ENCODE results near the gene CCDC112. TPM values are rescaled to one million over a fixed set of nuclear protein-coding genes. Genes with fewer than 3 reads are reported as not detected.

CCDC112 gene
- total RNA-seq, 2 experiments from 2014 or later, result 1.5 to 2.4 TPM

DNA sequence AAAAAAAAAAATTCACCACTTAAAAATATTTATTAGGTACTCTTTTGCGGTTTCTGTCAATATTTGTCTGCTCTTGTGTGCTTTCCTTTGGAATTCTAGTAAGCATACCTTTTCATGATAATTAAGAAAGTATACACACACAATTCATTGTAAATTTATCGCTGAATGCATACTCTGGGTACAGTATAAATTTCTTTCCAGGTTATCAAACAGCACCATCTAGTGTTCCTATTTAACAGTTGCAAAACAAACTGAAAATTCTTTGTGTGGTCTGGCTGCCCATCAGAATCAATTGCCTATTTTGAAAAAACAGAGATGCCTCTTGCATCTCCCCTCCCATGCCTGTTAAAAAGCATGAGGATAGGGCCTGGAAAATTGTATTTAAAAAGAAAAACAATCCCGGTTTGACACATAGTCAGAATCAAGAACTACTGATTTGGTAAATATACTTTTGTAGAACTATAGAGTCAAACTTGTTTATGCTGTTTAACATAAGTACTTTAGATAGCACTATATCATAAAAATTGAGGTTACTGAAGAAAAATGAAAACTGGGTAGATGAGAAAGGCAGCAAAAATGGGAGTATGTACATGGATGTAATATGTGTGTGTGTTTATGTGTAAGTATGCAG, 50.0 kb downstream of the CCDC112 start:
- ATAC-seq, result peak; percentile 62

DNA sequence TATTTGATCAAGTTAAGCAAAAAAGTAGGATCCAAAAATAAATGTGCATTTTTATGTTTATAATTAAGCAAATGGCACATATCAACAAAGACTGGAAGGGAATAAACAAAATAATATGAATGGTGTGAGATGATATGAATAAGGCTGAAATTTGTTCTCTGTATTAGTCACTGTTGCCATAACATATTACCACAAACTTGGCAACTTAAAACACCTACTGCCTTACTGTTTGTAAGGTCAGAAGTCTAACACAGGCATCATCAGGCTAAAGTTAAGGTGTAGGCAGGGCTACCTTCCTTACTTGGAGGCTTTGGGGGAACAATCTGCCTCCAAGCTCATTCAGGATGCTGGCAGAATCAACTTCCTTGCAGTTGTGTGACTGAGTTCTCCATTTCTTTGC, 53.0 kb downstream of the CCDC112 start:
- peak; percentile 65 for ATAC-seq
- POLR2A ChIA-PET, result interaction anchor here (1.2 kb wide), 1 partner anchor 174 kb away, joined by 3 read pairs; no protein-coding TSS in a partner anchor

More for the DNA sequence above, 50.0 kb downstream of the CCDC112 start:
- no peaks in the 10 kb centered on the region for H3K9me3 Mint-ChIP-seq
- TF ChIP-seq, protein P1, sequence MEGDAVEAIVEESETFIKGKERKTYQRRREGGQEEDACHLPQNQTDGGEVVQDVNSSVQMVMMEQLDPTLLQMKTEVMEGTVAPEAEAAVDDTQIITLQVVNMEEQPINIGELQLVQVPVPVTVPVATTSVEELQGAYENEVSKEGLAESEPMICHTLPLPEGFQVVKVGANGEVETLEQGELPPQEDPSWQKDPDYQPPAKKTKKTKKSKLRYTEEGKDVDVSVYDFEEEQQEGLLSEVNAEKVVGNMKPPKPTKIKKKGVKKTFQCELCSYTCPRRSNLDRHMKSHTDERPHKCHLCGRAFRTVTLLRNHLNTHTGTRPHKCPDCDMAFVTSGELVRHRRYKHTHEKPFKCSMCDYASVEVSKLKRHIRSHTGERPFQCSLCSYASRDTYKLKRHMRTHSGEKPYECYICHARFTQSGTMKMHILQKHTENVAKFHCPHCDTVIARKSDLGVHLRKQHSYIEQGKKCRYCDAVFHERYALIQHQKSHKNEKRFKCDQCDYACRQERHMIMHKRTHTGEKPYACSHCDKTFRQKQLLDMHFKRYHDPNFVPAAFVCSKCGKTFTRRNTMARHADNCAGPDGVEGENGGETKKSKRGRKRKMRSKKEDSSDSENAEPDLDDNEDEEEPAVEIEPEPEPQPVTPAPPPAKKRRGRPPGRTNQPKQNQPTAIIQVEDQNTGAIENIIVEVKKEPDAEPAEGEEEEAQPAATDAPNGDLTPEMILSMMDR (IDR thresholded peaks at IDR 0.05), result peak; percentile 82
- no peak overlapping the region for H3K4me3 Mint-ChIP-seq
- H3K27ac Mint-ChIP-seq, result no peak overlapping the region
- H3K4me1 Mint-ChIP-seq (ENCODE audit: low read depth), result peaks cover 20% of the 10 kb centered on the region
- ChIA-PET POLR2A (no interaction called here), CTCF (interaction anchor here (0.8 to 7.6 kb wide), 4 partner anchors 18 to 150 kb away, joined by 3 to 79 read pairs (median 3); no protein-coding TSS in a partner anchor)
- DNase-seq, result no peak
- intact Hi-C loops (cut with micrococcal nuclease), result loop anchor here (1.0 to 5.0 kb wide), 2 partner anchors 74 to 148 kb away; no protein-coding TSS in a partner anchor
- H3K27me3 Mint-ChIP-seq, result no peaks in the 10 kb centered on the region
- peaks cover 8% of the 10 kb centered on the region for H3K36me3 Mint-ChIP-seq (ENCODE audit: low read depth)

DNA sequence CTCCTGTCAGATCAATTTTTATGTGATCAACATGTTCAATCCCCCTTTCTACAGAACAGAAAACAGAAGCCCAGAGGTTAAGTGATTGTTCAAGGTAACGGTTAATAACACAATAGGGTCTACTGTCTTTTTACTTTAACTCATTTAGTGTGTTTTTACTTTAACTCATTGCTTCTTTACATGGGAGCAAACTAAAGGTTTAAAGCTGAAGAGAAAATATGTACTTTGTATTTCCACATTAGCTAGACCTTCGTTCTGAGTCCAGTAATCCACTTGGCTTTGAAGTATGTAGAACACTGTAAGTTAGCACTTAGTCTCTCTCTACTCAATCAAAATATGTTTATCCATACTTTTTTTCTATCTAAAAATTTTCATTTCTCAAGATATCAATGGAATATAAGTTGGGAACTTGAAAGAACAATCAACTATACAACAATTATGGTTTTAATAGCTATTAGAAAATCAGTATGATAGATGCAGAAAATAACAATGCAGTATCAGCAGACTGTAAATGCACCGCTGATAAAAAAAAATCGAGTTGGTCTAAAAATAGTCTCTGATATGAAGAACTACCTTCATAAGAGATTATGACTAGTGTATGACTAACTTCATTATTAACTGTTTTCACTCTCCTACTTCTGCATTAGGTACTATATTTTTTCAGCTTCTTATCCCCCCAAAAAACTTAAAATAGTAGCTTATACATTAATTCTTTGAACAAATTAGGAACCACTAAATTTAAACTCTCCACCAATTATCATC, 54.4 kb downstream of the CCDC112 start:
- ATAC-seq, result no peak

More for the DNA sequence above, 53.0 kb downstream of the CCDC112 start:
- Mint-ChIP-seq H3K9me3 (no peaks in the 10 kb centered on the region), H3K27me3 (no peaks in the 10 kb centered on the region), H3K4me1 (ENCODE audit: low read depth) (peaks cover 17% of the 10 kb centered on the region), H3K4me3 (no peak overlapping the region), H3K36me3 (ENCODE audit: low read depth) (peaks cover 12% of the 10 kb centered on the region), H3K27ac (no peak overlapping the region)
- DNase-seq, result no peak
- intact Hi-C loops (cut with micrococcal nuclease), result no loop called here
- CTCF ChIA-PET, result interaction anchor here (1.0 to 7.6 kb wide), 2 partner anchors 11 to 147 kb away, joined by 3 to 79 read pairs; no protein-coding TSS in a partner anchor
- TF ChIP-seq, protein P1 (IDR thresholded peaks at IDR 0.05), result no peak

DNA sequence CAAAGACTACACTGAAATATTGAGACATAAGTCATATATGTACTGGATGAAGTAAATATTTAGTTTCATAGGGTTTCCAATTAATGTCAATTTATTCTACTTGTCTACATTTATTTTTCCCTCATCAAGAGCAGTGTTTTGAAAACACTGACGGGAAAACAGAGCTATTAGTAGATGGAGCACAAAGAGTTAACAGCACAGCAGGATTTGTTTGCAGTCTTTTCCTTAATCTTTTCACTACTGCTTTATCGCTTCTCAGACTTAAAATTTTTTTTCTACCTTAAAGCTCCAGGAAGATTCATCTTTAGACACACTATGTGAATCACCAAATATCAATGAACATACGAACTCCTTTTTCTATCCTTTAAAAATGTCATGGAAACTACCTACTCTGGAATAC, 59.4 kb downstream of the CCDC112 start:
- Mint-ChIP-seq H3K27ac (no peak overlapping the region), H3K36me3 (ENCODE audit: low read depth) (peaks cover 22% of the 10 kb centered on the region), H3K9me3 (no peaks in the 10 kb centered on the region), H3K4me1 (ENCODE audit: low read depth) (peaks cover 2% of the 10 kb centered on the region), H3K4me3 (no peak overlapping the region), H3K27me3 (no peaks in the 10 kb centered on the region)
- intact Hi-C loops (cut with micrococcal nuclease), result no loop called here
- ChIA-PET POLR2A (no interaction called here), CTCF (no interaction called here)
- DNase-seq (no peak), ATAC-seq (no peak)
- TF ChIP-seq, protein P1 (IDR thresholded peaks at IDR 0.05), result no peak

More for the DNA sequence above, 54.4 kb downstream of the CCDC112 start:
- TF ChIP-seq, protein P1 (IDR thresholded peaks at IDR 0.05), result no peak
- Mint-ChIP-seq H3K9me3 (no peaks in the 10 kb centered on the region), H3K4me3 (no peak overlapping the region), H3K27me3 (no peaks in the 10 kb centered on the region), H3K36me3 (ENCODE audit: low read depth) (peaks cover 12% of the 10 kb centered on the region), H3K4me1 (ENCODE audit: low read depth) (peaks cover 17% of the 10 kb centered on the region), H3K27ac (no peak overlapping the region)
- ChIA-PET POLR2A (interaction anchor here (1.2 kb wide), 1 partner anchor 173 kb away, joined by 3 read pairs; no protein-coding TSS in a partner anchor), CTCF (interaction anchor here (1.0 to 7.6 kb wide), 3 partner anchors 9 to 145 kb away, joined by 3 to 79 read pairs (median 3); no protein-coding TSS in a partner anchor)
- DNase-seq, result no peak
- intact Hi-C loops (cut with micrococcal nuclease), result no loop called here

DNA sequence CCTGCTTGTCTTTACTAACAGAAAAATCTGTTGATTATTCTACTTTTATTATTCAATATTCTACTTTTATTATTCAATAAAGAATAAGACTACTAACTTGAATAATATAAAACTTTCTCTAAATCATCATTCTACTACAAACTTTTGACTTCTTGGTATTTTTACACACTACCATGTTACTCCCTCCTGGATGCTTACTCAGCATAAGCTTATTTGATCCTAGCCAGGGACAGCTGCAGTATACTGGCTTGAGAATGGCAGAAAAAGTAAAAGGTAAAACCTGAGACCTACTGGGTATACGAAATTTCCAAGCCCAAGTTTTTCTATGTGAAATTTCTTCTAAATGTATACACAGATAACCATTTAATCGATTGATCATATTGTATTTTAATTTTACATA, 59.9 kb downstream of the CCDC112 start:
- Mint-ChIP-seq H3K27me3 (no peaks in the 10 kb centered on the region), H3K4me1 (ENCODE audit: low read depth) (no peaks in the 10 kb centered on the region), H3K4me3 (no peak overlapping the region), H3K36me3 (ENCODE audit: low read depth) (peaks cover 24% of the 10 kb centered on the region), H3K9me3 (no peaks in the 10 kb centered on the region), H3K27ac (no peak overlapping the region)
- intact Hi-C loops (cut with micrococcal nuclease), result no loop called here
- ChIA-PET CTCF (no interaction called here), POLR2A (no interaction called here)
- TF ChIP-seq, protein P1 (IDR thresholded peaks at IDR 0.05), result no peak
- DNase-seq, result no peak
- no peak for ATAC-seq

Data from activated CD8-positive, alpha-beta T cell treated with anti-CD3 and anti-CD28 coated beads for 36 hours (primary cell).